GM23248 (cell line): ENCODE data around the gene AGER.

Experiments used
- EZH2 ChIP-seq: fragments of 200-600 bp; sonication (generic); IDR thresholded peaks from 2 replicates; pipeline ENCODE4 v1.6.1; 2018; ENCODE audit warnings: antibody characterized with exemption, mild to moderate bottlenecking; ENCODE audit not compliant: insufficient read depth, poor library complexity, severe bottlenecking
- EZH2phosphoT487 ChIP-seq: fragments of 200-600 bp; sonication (generic); IDR thresholded peaks from 2 replicates; pipeline ENCODE4 v1.6.1; 2018; ENCODE audit warnings: antibody characterized with exemption, moderate library complexity, mild to moderate bottlenecking, low read depth; ENCODE audit not compliant: insufficient read depth

DNA sequence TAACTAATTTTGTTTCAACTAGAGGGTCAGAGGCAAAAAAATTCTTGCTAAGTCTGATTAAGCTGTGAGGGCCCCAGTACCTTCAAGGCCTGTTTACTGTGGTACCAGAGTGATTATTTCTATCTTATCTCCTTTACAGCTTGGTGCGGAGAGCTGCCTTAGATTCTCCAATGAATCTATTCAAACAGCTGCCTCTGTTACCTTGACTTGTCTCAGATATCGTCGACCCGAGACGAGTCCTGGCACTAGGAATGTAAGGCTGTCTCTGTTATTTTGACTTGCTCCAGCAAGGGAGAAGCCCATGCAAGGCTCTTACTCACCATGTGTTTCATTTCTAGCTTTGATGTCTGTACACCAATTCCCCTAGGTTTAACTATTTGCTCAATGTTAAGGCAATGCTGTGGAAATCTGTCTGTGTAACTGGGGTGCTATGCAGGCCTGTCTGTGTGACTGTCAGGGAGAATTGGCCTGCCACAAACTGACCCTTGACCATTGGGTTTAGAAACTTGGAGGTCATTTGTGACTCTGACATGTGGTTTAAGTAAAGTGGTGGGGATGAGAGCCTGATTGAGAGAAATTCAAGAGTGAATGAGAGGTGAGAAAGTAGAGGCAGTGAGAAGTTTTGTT is 43.5 kb downstream of the AGER start:
- TF ChIP-seq EZH2 = no peak
- TF ChIP-seq EZH2phosphoT487 = no peak
